ENCODE data around the gene TPSD1. TPM values are rescaled to one million over a fixed set of nuclear protein-coding genes. Genes with fewer than 3 reads are reported as not detected.

The TPSD1 gene
- total RNA-seq, 1 experiment from 2014 or later: not detected

GRCh38 chr16:1283296-1283695, 27.4 kb downstream of the TPSD1 start:
- H3K4me1 Mint-ChIP-seq (ENCODE audit: low read depth, unreplicated experiment): no peaks in the 10 kb centered on the region
- no peak overlapping the region for H3K4me3 Mint-ChIP-seq (ENCODE audit: low read depth, unreplicated experiment)
- no peaks in the 10 kb centered on the region for H3K9me3 Mint-ChIP-seq (ENCODE audit: low read depth, unreplicated experiment)
- DNase-seq: no peak
- intact Hi-C loops (cut with micrococcal nuclease; ENCODE audit: unreplicated experiment): no loop called here
- peaks cover 100% of the 10 kb centered on the region for H3K27me3 Mint-ChIP-seq (ENCODE audit: unreplicated experiment)
- TF ChIP-seq CTCF (IDR thresholded peaks at IDR 0.05; ENCODE audit: unreplicated experiment): no peak
- CTCF ChIA-PET: no interaction called here
- BruUV-seq (replicated peaks): no TSS peak
- no peaks in the 10 kb centered on the region for H3K36me3 Mint-ChIP-seq (ENCODE audit: insufficient read depth, unreplicated experiment)
- H3K27ac Mint-ChIP-seq (ENCODE audit: unreplicated experiment): no peak overlapping the region

GRCh38 chr16:1283996-1284616, 28.2 kb downstream of the TPSD1 start:
- Mint-ChIP-seq H3K36me3 (ENCODE audit: insufficient read depth, unreplicated experiment) (no peaks in the 10 kb centered on the region), H3K27me3 (ENCODE audit: unreplicated experiment) (peaks cover 100% of the 10 kb centered on the region), H3K27ac (ENCODE audit: unreplicated experiment) (no peak overlapping the region), H3K4me3 (ENCODE audit: low read depth, unreplicated experiment) (no peak overlapping the region), H3K4me1 (ENCODE audit: low read depth, unreplicated experiment) (no peaks in the 10 kb centered on the region), H3K9me3 (ENCODE audit: low read depth, unreplicated experiment) (no peaks in the 10 kb centered on the region)
- CTCF ChIA-PET: interaction anchor here (0.6 kb wide), 1 partner anchor 10 kb away, joined by 5 read pairs; no protein-coding TSS in a partner anchor
- no peak for DNase-seq
- intact Hi-C loops (cut with micrococcal nuclease; ENCODE audit: unreplicated experiment): no loop called here
- BruUV-seq (replicated peaks): no TSS peak
- no peak for TF ChIP-seq CTCF (IDR thresholded peaks at IDR 0.05; ENCODE audit: unreplicated experiment)

- intact Hi-C loops (cut with micrococcal nuclease; ENCODE audit: unreplicated experiment): no loop called here
- H3K27ac Mint-ChIP-seq (ENCODE audit: unreplicated experiment): no peak overlapping the region
- peaks cover 96% of the 10 kb centered on the region for H3K27me3 Mint-ChIP-seq (ENCODE audit: unreplicated experiment)
- no TSS peak for BruUV-seq (replicated peaks)
- no peaks in the 10 kb centered on the region for H3K9me3 Mint-ChIP-seq (ENCODE audit: low read depth, unreplicated experiment)
- H3K36me3 Mint-ChIP-seq (ENCODE audit: insufficient read depth, unreplicated experiment): no peaks in the 10 kb centered on the region
- H3K4me1 Mint-ChIP-seq (ENCODE audit: low read depth, unreplicated experiment): no peaks in the 10 kb centered on the region
- TF ChIP-seq CTCF (IDR thresholded peaks at IDR 0.05; ENCODE audit: unreplicated experiment): no peak
- CTCF ChIA-PET: no interaction called here
- DNase-seq: no peak
- H3K4me3 Mint-ChIP-seq (ENCODE audit: low read depth, unreplicated experiment): no peak overlapping the region
Measured at GRCh38 chr16:1285669-1286512, 30.0 kb downstream of the TPSD1 start.

- no peak for TF ChIP-seq CTCF (IDR thresholded peaks at IDR 0.05; ENCODE audit: unreplicated experiment)
- no TSS peak for BruUV-seq (replicated peaks)
- peaks cover 5% of the 10 kb centered on the region for H3K4me1 Mint-ChIP-seq (ENCODE audit: low read depth, unreplicated experiment)
- H3K9me3 Mint-ChIP-seq (ENCODE audit: low read depth, unreplicated experiment): no peaks in the 10 kb centered on the region
- no peak overlapping the region for H3K27ac Mint-ChIP-seq (ENCODE audit: unreplicated experiment)
- H3K27me3 Mint-ChIP-seq (ENCODE audit: unreplicated experiment): peaks cover 94% of the 10 kb centered on the region
- H3K36me3 Mint-ChIP-seq (ENCODE audit: insufficient read depth, unreplicated experiment): no peaks in the 10 kb centered on the region
- H3K4me3 Mint-ChIP-seq (ENCODE audit: low read depth, unreplicated experiment): no peak overlapping the region
- intact Hi-C loops (cut with micrococcal nuclease; ENCODE audit: unreplicated experiment): no loop called here
- no peak for DNase-seq
- CTCF ChIA-PET: no interaction called here
Measured at GRCh38 chr16:1286513-1287094, 30.7 kb downstream of the TPSD1 start.
